Uterus (tissue), 2 donors: ENCODE measurements around the gene PPP1R16B.

ENCODE experiments used
- CTCF ChIP-seq, 4 experiments: fragments of 200-600 bp in 2 of 4; fragments of 450-650 bp in 2 of 4; sonication (generic) in 2 of 4; IDR thresholded peaks; one replicate each; pipeline ENCODE4 v1.5.1; 2016 to 2019; ENCODE audit warnings: antibody characterized with exemption in 4 of 4, mild to moderate bottlenecking in 2 of 4, moderate library complexity in 1 of 4
- POLR2A ChIP-seq, 2 donors: fragments of 450-650 bp; IDR thresholded peaks; one replicate each; pipeline ENCODE4 v1.6.1; 2016; ENCODE audit warnings: antibody characterized with exemption in 2 of 2, mild to moderate bottlenecking in 1 of 2, moderate library complexity in 1 of 2

GRCh38 chr20:38840053-38840893 is 34.8 kb downstream of the PPP1R16B start:
- TF ChIP-seq CTCF (IDR thresholded peaks at IDR 0.05) (no peak), POLR2A (IDR thresholded peaks at IDR 0.05) (no peak)
